GM19023 (cell line): Measurements from ENCODE around the gene DERA.
A peak's percentile ranks its signal among the peaks of the same experiment; 100 is the strongest.
"Not testable (repeated sequence)": the region's sequence is repeated elsewhere in the genome, so short reads cannot be mapped to it uniquely, and the experiment has no call there.

Experiments
- ATAC-seq: cut with Tn5 transposase; IDR thresholded peaks from one replicate; pipeline ENCODE4 v1.9.1; 2021; ENCODE audit warnings: mild to moderate bottlenecking, moderate library complexity; ENCODE audit not compliant: unreplicated experiment

Gene DERA

DNA sequence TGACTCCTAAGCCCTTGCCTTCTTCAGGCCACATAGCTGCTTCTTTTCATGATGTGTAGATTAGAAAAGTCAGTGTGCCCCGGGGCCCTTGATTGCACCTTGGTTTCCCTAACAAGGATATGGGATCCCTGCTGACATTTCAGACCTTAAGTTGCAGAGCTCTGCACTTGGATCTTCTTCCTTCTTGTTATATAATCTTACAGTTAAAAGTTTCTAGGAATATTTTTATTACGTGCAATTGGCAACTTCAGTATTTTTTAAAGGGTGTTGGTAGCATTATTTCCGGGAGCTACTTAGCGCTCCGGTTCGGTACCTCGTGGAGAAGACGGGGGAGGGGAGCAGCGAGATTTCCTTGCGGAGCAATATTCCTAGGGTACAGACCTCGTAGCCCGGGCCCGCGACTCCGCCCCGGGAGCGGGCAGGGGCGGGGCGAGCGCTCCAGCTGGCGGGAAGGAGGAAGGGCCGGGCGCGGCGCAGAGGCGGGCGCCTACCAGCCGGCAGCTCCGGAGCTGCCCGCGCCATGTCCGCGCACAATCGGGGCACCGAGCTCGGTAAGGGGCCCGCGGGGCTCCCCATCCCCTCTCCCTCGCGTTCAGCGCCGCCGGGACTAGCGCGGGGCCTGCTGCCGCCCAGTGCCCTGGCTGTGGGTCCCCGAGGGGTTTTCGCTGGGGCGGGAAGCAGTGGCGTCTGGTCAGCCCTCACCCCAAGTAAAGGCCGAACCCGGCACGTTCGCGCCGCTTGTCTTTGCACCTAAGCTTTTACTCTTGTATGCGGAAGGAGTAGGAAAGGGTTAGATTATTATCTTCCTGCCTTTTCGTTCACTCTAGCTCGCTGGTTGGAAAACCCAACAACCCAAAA is at the start of gene DERA:
DERA (plus strand) TSS at position 469 of the 858 bp plus-strand sequence; CDS start at position 521, 52 bp downstream.
- ATAC-seq, result peak; percentile 94

DNA sequence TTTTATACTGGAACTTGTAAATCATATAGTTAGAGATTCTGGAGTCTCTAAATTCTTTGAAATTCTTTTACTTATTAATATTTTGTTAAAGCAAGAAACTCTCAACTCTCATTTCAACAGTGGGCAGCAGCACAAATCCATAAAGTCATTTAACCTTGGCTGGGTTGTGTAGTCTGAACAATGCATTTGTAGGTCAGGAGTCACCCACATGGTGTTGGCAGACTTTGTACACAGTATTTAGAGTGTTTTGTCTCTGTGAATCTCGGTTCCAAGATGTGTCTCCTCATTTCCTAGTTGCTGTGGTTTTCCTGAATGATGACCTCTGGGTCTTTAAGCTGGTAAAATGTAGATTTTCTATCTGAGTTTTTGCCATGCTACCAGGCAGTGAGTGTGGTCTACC is 49.7 kb upstream of the DERA start:
- no peak for ATAC-seq

DNA sequence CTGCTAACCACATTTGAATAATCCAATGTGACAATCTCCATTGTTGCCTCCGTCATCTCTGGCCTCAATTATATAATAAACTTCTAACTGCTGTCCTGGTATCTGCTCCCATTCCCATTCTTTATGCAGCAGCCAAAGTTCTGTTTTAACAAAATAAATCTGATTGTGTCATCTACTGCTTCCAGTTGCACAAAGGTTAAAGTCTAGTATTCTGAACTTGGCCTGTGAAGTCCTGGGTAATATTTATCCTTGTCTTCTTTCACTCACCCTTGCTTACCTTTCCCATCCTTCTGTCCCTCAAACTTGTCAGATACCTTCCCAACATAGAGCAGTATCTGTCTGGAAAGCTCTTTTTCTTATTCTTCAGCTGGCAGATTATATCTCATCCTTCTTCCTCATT is 48.3 kb upstream of the DERA start:
- ATAC-seq, result no peak

DNA sequence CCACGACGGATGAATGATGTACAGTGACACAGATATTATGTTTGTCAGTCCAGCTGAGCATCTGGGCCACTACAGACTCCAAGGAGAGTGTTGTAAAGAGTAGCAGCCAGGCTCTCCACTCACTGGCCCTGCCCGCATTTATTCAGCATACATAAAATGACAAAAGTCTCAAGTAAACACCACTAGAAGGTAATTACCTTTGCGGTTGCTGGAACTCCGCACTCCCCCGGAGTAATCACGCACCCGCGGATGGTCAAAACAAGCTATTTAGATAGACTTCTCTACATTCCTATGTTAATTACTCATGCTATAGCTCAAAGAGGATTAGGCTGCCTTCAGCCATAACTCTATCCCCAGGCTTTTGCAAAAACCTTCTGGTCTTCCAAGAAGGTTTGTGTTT is 47.8 kb upstream of the DERA start:
- ATAC-seq, result no peak

DNA sequence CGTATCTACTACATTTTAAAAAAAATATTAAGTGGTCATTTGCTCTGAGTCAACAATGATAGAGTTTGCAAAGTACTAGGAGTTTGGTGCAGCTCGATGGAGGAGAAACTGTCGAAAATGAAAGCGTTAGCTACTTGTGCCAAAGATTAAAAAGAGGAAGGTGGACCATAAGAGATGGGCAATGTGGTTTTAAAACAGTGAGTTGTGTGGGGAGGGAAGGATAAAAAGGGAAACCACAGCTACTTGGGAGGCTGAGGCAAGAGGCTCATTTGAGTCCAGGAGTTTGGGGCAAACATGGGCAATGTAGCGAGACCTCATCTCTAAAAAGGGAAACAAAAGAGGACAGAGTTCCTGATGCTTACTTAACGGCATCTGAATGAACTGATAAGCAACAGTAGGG is 47.1 kb upstream of the DERA start:
- peak; percentile 84 for ATAC-seq

DNA sequence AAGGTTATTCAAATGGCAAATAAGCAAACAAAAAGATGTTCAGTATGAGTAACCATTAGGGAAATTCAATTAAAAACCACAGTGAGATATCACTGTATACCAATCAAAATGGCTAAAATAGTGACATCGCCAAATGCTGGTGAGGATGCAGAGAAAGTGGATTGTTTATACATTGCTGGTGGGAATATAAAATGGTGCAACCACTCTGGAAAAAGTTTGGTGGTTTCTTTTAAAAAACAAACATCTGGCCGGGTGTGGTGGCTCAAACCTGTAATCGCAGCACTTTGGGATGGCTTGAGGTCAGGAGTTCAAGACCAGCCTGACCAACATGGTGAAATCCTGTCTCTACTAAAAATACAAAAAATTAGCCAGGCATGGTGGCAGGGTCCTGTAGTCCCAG is 42.9 kb upstream of the DERA start:
- ATAC-seq, result no peak

DNA sequence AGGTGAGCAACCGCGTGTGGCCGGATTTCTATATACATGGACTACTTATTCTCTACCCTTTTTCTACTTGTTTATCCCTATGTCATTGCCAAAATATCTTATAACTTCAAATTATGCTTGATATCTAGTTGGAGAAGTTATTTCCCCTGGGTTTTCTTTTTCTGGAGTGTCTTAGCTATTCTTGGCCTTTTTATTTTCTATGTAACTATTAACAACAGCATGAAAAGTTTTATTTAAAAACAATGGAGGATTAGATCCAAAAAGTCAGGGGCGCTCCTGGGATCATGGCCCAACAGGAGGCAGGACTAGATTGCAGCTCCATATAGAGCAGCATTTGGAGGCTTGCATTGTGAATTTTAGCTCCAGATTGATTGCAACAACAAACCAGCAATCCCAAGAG is 37.6 kb upstream of the DERA start:
- ATAC-seq, result no peak

DNA sequence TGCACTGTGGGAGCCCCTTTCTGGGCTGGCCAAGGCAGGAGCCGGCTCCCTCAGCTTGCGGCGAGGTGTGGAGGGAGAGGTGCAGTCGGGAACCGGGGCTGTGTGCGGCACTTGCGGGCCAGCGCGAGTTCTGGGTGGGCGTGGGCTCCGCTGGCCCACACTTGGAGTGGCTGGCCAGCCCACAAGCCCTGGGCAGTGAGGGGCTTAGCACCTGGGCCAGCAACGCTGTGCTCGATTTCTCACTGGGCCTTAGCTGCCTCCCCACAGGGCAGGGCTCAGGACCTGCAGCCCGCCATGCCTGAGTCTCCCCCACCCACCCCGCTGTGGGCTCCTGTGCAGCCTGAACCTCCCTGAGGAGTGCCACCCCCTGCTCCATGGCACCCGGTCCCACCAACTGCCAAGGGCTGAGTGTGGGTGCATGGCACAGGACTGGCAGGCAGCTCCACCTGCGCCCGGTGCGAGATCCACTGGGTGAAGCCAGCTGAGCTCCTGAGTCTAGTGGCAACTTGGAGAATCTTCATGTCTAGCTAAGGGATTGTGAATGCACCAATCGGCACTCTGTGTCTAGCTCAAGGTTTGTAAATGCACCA is 36.5 kb upstream of the DERA start:
- ATAC-seq, result not testable (repeated sequence)

DNA sequence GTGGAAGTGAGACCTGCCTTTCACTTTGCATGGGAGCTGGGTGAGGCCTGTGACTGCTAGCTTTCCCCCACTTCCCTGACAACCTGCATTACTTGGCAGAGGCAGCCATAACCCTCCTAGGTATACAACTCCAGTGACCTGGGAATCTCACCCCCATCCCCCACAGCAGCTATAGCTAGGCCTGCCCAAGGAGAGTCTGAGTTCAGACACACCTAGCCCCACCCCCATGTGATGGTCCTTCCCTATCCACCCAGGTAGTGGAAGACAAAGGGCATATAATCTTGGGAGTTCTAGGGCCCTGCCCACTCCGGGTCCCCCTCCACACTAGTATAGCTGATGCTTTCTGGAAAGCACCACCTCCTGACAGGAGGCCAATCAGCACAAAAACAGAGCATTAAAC is 35.3 kb upstream of the DERA start:
- ATAC-seq, result no peak

DNA sequence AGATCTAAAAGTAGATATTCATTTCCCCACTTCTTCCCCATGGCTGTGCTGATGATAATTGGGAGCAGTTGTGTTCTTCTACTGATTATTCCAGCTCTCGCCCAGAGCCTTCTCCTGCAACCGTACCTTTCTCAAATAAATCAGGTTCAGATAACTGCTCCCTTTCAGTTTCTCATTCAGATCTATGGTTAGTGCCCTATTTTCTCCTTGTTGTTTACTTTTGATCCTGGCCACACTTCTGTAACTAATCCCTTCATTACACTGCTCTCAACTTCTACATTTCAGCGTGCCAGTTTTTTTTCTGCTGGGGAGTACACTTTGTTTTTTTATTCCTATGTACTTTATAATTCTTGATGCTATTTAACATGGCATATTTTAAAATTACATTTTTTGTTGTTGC is 31.7 kb upstream of the DERA start:
- no peak for ATAC-seq

DNA sequence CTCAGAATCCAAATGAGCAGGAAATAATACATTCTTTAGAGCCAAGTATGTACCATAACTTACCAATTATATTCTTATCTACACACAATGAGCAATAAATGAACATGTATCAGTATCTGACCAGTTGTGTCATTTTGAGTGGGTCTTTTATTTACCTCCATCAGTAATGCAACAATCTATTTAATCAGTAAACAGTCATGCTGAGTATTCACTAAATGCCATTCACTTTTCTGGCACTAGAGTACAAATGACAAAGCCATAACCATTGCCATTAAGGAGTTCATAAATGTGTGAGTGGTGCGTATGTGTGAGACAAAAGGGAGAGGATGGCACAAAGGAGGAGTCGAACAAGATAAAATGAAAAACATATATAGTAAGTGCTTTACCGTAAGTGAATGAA is 30.4 kb upstream of the DERA start:
- ATAC-seq, result no peak

DNA sequence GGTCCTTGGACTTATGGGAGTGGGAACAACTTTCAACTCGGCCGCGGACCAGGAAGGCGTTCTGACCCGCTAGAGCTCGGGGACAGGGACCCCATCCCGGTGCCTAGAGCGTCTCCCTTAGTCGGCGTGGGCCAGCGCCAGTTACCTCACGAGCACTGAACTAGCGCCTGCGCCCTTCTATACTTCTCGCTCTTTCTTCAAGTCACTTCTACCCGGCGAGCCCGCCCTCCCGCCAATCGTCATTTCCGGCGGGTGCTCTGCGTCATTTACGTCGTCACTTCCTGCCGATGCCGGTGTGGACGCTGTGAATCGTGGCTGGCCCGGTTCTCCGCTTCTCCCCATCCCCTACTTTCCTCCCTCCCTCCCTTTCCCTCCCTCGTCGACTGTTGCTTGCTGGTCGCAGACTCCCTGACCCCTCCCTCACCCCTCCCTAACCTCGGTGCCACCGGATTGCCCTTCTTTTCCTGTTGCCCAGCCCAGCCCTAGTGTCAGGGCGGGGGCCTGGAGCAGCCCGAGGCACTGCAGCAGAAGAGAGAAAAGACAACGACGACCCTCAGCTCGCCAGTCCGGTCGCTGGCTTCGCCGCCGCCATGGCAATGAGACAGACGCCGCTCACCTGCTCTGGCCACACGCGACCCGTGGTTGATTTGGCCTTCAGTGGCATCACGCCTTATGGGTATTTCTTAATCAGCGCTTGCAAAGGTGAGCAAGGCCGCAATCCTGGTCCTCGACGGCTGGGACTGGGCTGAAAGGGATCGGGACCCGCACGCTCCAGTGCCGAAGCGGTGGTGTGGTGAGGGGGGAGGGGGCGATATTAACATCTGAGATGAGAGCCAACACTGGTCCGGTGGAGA is 28.8 kb upstream of the DERA start, which contains the start of gene STRAP:
STRAP (plus strand) TSS at position 270 of the 854 bp plus-strand sequence; CDS start at position 591, 321 bp downstream.
- ATAC-seq, result peak; percentile 97

DNA sequence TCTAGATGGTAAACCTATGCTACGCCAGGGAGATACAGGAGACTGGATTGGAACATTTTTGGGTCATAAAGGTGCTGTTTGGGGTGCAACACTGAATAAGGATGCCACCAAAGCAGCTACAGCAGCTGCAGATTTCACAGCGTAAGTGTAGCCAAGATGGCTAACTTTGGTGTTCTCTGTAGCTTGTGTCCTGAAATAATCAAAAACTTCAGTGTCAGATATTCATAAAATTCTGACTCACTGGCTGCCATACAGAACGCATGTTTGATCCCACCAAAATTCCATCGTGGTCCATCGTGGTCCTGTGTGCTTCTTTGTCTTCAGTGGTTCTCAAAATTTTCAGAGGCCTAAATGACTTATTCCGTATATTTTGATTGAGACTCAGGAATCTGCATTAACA is 27.6 kb upstream of the DERA start:
- no peak for ATAC-seq

DNA sequence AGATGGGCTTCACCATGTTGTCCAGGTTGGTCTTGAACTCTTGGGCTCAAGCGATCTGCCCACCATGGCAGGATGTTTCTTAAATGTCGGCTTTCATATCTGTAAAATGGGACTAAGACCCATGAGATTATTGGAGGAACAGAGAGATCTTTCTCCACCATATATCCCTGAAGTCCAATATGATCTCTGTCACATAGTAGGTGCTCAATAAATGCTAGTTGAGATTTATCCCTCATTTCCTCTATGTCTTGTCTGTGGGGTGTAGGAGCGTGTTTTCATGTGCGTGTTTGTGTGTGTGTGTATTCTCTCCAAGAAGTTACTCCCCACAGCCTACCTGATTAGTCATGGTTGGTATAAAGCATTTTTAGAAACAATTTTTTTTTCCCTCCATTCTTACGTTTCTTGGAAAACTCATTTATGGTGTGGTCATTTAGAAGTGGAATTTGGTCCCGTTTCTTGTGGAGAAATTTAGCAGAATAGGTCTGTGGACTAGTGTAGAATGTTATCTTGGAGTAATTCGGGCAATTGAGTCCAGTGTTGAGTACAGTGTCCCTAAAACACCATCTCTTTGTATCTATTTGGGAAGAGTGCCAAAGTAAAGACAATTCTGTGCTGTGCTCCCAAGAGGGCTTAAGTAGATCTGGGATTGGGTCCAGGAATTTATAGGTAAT is 24.6 kb upstream of the DERA start:
- no peak for ATAC-seq

DNA sequence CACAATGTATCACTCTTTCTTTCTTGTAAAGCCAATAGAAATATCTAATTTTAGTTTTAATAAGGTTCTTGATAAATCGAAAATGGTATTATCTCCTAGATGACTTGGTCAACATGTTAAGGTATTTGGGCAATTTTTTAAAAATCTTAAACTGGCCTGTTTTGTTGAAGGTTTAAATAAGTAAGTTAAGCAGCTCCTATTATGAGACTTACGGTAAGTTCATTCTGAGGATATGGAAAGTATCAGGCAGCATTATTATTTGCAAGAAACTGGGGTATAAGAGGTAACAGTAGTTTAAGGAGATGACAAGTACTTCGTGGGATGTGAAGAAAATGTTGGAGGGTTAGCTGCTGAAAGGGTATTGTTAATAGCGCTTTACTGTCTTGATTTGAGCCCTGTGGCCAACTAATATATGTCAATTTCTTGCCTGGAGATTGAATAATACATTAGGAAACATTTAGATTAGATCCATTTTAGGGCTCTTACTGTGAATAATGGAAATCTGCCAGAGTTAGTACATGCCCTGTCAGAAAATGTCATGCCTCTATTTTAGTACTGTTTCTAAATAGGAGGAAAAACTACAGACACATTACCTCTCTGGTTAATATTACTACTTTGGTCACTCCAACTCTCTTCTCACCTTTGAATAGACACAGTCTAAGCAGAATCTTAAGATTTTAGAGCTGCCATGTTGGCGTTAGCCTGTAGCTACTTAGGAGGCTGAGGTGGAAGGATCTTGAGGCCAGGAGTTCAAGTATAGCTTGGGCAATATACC is 23.9 kb upstream of the DERA start:
- ATAC-seq, result no peak

DNA sequence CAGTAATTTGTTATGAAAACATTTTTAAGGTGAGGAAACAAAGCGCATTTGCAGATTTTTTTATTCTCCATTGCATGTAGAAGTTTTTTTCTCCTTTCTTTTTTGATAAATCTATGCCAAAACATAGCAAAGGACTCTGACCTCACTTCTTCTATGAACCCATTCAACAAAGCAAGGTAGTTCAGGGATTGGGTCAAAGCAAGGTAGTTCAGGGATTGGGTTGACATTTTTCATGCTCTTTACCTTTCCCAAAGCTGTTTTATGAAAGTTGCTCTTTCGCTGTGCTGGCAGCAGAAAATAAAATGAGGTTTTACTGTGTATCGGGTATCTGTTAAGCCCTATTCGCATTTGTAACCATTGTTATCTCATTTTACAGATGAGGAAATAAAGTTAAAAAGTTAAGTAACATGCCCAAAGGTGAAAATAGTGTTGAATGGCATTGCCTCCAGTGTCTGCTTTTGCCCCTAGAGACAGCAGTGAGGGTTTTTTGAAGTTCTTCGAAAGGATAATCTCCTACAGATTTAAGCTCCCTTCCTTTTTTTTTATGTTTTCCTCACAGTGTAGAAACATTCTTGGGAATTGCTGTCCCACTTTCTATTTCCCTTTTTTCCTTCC is 18.4 kb upstream of the DERA start:
- ATAC-seq, result no peak

DNA sequence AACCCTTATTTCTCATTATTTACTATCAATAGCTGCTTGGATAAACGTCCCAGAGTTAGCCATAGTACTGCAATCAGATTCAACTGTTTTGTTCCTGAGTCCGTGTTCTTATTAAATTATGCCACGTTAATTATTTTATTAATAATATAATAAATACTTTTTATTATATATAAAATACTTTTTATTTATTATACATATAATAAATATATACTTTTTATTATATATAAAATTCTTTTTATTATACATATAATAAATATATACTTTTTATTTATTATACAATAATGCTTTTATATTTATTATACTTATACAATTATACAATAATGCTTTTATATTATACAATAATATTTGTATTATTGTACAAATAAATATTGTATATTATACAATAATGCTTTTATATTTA is 17.9 kb upstream of the DERA start:
- ATAC-seq, result no peak

DNA sequence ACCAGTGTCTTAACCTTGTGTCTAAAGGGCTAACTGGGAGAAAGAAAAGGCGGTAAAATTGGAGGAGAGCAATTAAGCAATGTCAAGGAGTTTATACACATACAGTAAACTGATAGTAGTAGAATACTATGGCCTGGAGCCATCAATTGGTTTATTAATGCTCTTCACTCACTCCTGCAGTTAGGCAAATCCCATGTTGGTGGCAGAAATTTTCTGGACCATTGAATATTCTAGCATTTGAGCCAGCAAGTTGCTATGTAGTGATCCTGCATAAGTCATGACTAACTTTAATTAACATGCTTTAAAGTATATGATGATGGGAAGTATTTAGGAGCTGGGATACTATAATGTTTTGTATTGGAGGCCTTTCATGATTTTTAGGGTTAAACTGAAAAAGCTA is 14.3 kb upstream of the DERA start:
- ATAC-seq, result no peak

DNA sequence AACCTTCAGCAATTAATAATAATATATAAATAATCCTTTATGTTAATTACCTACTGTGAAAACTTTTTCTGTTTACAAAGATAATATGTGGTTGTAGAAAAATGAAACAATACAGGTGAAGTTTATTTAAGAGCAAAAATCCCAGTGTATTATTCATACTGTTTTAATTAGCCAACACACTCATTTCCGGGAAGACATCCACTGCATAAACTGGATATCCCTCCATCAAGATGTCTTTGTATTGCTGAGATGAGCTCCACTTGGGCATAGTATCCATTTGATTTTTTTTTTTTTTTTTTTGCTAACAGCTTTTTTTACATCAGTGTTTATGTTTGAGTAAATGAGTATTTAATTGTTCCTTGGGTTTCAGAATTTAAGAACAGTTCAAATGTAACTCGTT is 13.7 kb upstream of the DERA start:
- ATAC-seq, result no peak
